Measurements from ENCODE around the gene EXOC3L2. TPM values are rescaled to one million over a fixed set of nuclear protein-coding genes. Genes with fewer than 3 reads are reported as not detected.

Gene EXOC3L2
- total RNA-seq, 1 experiment from 2014 or later = 0.61 TPM

- Mint-ChIP-seq H3K27ac (no peak overlapping the region), H3K27me3 (ENCODE audit: low read depth) (no peaks in the 10 kb centered on the region; the same call in 1 of the 2 replicates), H3K9me3 (no peaks in the 10 kb centered on the region), H3K4me3 (no peak overlapping the region), H3K36me3 (ENCODE audit: insufficient read depth in 1 of 3, low read depth in 3 of 3) (no peaks in the 10 kb centered on the region), H3K4me1 (peaks cover 0 to 4% of the 10 kb centered on the region in 2 experiments; a peak in 2 of 4 replicates)
- H3K4me1 ChIP-seq (ENCODE audit: insufficient read depth, low read length) = no peaks in the 10 kb centered on the region
- H3K4me2 ChIP-seq (ENCODE audit: insufficient read depth, insufficient read length, low read length) = no peak overlapping the region
- H4K20me1 ChIP-seq (ENCODE audit: control insufficient read depth, insufficient read depth, insufficient read length) = no peaks in the 10 kb centered on the region
- H2BK5ac ChIP-seq (ENCODE audit: insufficient read length, low read length) = no peak overlapping the region
- H3K9ac ChIP-seq (ENCODE audit: extremely low read depth, insufficient read length, low read length) = no peak overlapping the region
- no peak overlapping the region for H4K8ac ChIP-seq (replicated peaks; ENCODE audit: insufficient read length, low read depth, low read length)
- H3K14ac ChIP-seq (ENCODE audit: insufficient read depth, low read length) = no peak overlapping the region; the same call in 1 of the 2 replicates
- no peak overlapping the region for H2AFZ ChIP-seq (ENCODE audit: low read length)
- H3K27me3 ChIP-seq (ENCODE audit: insufficient read depth, low read length) = no peaks in the 10 kb centered on the region
- H2BK15ac ChIP-seq (ENCODE audit: low read depth, low read length) = no peak overlapping the region
- DNase-seq = no peak
- no peak overlapping the region for H2BK12ac ChIP-seq (ENCODE audit: insufficient read length, low read depth, low read length)
- no peaks in the 10 kb centered on the region for H3K79me1 ChIP-seq (ENCODE audit: insufficient read depth, low read depth, low read length, poor library complexity, severe bottlenecking)
- H3K9me3 ChIP-seq (ENCODE audit: control insufficient read depth, low read depth, low read length) = no peaks in the 10 kb centered on the region
- no peaks in the 10 kb centered on the region for H3K23me2 ChIP-seq (ENCODE audit: insufficient read length, low read depth, low read length, poor library complexity, severe bottlenecking)
- no peak overlapping the region for H2BK120ac ChIP-seq (ENCODE audit: low read depth, low read length, poor library complexity, severe bottlenecking)
- H3K4ac ChIP-seq (ENCODE audit: low read depth, low read length) = no peak overlapping the region
- H3K56ac ChIP-seq (ENCODE audit: insufficient read length, low read depth, low read length) = no peak overlapping the region
- H2AK5ac ChIP-seq (ENCODE audit: insufficient read length, low read length) = no peak overlapping the region
- no peak overlapping the region for H4K5ac ChIP-seq (ENCODE audit: insufficient read length, low read depth, low read length)
- no peak for TF ChIP-seq CTCF (conservative IDR thresholded peaks at IDR 0.05)
- no peak overlapping the region for H4K91ac ChIP-seq (ENCODE audit: insufficient read length, low read depth, low read length)
- H3K27ac ChIP-seq (ENCODE audit: insufficient read length, low read depth, low read length) = no peak overlapping the region
- H3K23ac ChIP-seq (ENCODE audit: insufficient read length, low read depth, low read length) = no peak overlapping the region
- no peak overlapping the region for H3K18ac ChIP-seq (ENCODE audit: insufficient read length, low read depth, low read length)
- H3K79me2 ChIP-seq (ENCODE audit: insufficient read depth, low read length) = no peaks in the 10 kb centered on the region; the same call in 1 of the 2 replicates
- no CpG with 5 or more reads among the region's 4 CpGs for WGBS (ENCODE audit: extremely low coverage, insufficient read length, low lambda C conversion rate)
- no peak overlapping the region for H3T11ph ChIP-seq (ENCODE audit: low read length)
- no peak overlapping the region for H2BK20ac ChIP-seq (ENCODE audit: low read depth, low read length, poor library complexity, severe bottlenecking)
Observed at GRCh38 chr19:45172173-45172572, 73.0 kb downstream of the EXOC3L2 start.

Measured in H9 (cell line).